Subcutaneous adipose tissue (tissue), 4 donors: ENCODE data around the gene TACC2. TPM values are rescaled to one million over a fixed set of nuclear protein-coding genes. Genes with fewer than 3 reads are reported as not detected.

Experiments used
- CTCF ChIP-seq: fragments of 450-650 bp; IDR thresholded peaks from one replicate; pipeline ENCODE4 v1.5.1; 2016; ENCODE audit warnings: low read depth, mild to moderate bottlenecking, control low read depth, antibody characterized with exemption, moderate library complexity
- total RNA-seq, 4 donors: library from RNA; depleted of rRNA; stranded (reverse); fragments of >200 nt; gene quantifications; one replicate each; pipeline ENCODE4 v1.1.0, GENCODE V29; 2016

TACC2 gene
- total RNA-seq, 4 donors from 2014 or later: 16.1 to 71.6 (median 23.3) TPM

GRCh38 chr10:122199689-122200088, 210.7 kb downstream of the TACC2 start:
- TF ChIP-seq CTCF: no peak

- TF ChIP-seq CTCF: no peak
These were observed 212.4 kb downstream of the TACC2 start for GRCh38 chr10:122201401-122201800.

- TF ChIP-seq CTCF: no peak
These were observed 215.9 kb downstream of the TACC2 start for GRCh38 chr10:122204691-122205489.

GRCh38 chr10:122206471-122207065, 217.6 kb downstream of the TACC2 start:
- TF ChIP-seq CTCF: no peak

- no peak for TF ChIP-seq CTCF
These were observed 218.2 kb downstream of the TACC2 start for GRCh38 chr10:122207163-122207562.

- no peak for TF ChIP-seq CTCF
These were observed 218.6 kb downstream of the TACC2 start for GRCh38 chr10:122207596-122207995.

- no peak for TF ChIP-seq CTCF
These were observed 219.8 kb downstream of the TACC2 start for GRCh38 chr10:122208571-122209430.
